Measurements from ENCODE around the gene ERVK3-1.
"Not testable (repeated sequence)": the region's sequence is repeated elsewhere in the genome, so short reads cannot be mapped to it uniquely, and the experiment has no call there.

The ERVK3-1 gene, protein sequence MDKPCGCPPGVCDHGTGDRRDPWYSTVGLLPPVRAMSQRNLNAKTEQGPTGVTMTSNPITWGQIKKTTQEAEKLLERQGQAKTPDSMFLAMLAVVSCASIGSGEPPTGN

DNA sequence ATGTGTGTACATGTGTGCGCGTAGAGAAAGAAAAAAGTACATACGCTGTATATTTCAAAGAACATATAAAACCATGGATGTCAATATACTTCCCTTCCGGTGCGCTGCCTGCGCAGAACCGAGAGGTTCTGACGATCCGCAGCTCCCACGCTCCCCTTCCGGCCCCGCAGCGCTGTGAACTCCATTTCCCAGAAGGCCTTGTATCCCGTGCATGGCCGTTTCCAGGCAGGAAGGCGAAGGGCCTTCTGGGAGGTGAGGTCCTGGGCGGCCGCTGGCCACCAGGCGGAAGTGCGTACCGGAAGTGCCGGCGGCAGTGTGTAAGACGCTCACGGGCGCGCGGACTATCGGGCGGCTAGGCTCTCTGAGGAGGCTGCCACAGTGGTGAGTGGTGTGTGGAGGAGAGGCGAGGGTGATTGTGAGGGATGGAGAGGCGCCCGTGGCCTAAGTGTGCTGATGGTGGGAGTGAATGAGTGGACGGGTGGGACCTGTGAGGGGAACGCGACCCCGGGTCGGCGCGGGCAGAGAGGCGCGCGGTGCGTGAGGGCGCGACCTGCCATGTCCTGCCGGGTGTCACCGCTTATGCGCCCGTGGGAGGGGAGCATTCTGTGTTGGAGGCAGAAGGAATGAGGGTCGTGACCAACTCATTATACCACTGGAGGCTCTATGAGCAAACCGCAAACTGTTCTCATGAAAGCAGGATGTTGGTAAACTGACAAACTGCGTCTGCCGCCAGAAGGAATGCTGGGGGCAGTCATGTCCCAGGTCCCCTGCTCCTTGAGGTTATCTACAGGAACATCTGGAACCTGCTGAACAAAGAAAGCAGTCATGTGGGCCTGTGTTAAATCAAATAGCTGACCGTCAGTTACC lies at the start of gene ERVK3-1:
TSS of gene ERVK3-1 (plus strand) at position 313 of the 867 bp plus-strand sequence. CDS start 6,792 bp downstream, outside the sequence.
- peak; percentile 90 for DNase-seq

DNA sequence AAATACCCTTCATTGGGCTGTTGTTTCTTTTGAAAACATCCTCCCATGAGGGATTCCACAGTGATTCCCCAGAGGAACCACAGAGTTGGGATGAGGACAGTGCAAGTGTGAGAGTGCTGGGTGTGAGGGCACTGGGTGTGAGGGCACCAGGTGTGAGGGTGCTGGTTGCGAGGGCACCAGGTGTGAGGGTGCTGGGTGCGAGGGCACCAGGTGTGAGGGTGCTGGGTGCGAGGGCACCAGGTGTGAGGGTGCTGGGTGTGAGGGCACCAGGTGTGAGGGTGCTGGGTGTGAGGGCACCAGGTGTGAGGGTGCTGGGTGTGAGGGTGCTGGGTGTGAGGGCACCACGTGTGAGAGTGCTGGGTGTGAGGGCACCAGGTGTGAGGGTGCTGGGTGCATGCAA lies 46.9 kb upstream of the ERVK3-1 start:
- not testable (repeated sequence) for DNase-seq

DNA sequence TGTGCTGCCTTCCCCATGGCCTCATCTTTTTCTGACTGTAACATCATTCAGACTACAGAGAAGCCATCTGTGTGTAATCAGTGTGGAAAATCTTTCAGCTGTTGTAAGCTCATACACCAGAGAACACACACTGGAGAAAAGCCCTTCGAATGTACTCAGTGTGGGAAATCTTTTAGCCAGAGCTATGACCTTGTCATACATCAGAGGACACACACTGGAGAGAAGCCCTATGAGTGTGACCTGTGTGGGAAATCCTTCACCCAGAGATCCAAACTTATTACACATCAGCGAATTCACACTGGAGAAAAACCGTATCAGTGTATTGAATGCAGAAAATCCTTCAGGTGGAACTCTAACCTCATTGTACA lies 43.6 kb upstream of the ERVK3-1 start:
- DNase-seq = no peak

DNA sequence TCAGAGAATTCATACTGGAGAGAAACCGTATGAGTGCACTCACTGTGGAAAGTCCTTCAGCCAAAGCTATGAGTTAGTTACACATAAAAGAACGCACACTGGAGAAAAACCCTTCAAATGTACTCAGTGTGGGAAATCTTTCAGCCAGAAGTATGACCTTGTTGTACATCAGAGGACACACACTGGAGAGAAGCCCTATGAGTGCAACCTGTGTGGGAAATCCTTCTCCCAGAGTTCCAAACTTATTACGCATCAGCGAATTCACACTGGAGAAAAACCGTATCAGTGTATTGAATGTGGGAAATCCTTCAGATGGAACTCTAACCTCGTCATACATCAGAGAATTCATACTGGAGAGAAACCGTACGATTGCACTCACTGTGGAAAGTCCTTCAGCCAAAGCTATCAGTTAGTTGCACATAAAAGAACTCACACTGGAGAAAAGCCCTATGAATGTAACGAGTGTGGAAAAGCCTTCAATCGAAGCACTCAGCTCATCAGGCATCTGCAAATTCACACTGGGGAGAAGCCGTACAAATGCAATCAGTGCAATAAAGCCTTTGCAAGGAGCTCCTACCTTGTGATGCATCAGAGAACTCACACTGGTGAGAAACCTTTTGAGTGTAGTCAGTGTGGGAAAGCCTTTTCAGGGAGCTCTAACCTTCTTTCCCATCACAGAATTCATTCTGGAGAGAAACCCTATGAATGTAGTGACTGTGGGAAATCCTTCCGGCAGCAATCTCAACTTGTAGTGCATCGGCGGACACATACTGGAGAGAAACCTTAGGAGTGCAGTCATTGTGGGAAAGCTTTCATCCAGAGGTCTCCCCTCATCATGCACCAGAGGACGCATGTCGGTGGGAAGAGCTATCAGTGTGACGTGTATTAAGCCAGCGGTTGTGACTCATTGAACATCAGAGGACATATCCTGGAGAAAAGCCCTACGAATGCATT lies 42.9 kb upstream of the ERVK3-1 start:
- DNase-seq = no peak

DNA sequence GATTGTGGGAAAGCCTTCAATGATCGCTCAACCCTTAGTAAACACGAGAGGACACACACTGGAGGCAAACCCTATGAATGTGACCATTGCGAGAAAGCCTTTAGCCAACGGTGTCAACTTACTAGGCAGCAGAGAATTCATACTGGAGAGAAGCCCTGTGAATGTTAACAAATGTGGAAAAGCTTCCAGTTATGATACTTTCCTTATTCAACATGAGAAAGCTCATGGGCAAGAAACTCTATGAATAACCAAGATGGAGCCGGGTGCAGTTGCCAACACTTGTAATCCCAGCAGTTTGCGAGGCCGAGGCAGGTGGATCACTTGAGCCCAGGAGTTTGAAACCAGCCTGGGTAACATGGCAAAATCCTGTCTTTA lies 42.3 kb upstream of the ERVK3-1 start:
- DNase-seq = no peak

DNA sequence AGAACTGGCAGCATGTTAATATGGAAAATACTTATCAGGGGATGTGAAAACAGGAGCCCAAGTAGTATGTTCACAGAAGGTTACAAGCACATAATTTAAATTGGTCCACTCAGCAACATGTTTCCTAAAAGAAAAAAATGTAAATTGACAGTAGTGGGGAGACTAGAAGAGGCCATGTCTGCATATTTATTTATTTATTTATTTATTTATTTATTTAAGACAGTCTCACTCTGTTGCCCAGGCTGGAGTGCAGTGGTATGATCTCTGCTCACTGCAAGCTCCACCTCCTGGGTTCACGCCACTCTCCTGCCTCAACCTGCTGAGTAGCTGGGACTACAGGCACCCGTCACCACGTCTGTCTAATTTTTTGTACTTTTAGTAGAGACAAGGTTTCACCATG lies 40.1 kb upstream of the ERVK3-1 start:
- DNase-seq = no peak

DNA sequence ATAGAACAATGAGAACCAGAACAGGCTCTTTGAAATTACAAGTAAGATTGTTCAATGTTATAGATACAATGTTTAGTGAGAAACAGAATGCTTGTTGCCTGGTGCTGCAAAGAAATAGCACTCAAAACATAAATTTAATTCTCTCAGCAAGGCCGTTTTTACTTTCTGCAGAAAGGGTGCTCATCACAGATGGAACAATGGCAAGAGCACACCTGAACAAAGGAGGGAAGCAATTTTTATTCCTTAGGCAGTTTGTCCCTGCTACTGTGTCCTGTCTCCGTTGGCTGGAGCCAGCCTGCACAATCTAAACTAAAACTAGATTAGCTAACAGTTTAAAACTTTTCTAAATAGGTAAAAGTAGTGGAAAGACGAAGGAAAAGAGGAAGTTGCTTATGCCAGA lies 36.8 kb upstream of the ERVK3-1 start:
- no peak for DNase-seq

DNA sequence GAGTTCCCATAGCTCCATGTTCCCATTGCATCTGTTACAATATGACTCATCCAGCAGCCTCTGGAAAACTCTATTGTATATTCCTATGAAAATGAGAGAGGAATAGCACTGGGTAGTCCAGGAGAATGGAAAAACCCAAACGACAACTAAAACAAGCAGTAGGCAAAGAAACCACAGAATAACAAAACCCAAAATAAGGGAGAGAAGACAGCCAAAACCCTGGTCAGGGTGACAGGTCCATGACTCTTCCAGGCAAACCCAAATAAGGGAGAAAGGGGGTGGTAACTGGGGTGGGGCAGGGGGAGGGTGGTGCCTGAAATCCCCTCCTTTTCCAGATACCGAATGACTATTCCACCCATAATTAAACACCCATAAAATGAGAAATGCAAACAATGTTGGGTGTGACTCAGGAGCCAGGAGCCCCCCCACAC lies 30.4 kb upstream of the ERVK3-1 start:
- DNase-seq = no peak

DNA sequence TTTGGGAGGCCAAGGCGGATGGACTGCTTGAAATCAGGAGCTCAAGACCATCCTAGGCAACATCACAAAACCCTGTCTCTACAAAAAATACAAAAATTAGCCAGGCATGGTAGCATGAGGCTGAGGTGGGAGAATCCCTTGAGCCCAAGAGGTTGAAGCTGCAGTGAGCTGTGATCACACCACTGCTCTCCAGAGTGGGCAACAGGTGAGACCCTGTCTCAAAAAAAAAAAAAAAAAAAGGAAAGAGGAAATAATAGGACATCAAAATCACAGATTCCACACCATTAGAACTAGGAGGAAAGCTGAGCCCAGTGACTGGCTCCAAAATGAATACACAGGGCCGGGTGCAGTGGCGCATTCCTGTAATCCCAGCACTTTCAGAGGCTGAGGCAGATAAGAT lies 29.6 kb upstream of the ERVK3-1 start:
- no peak for DNase-seq

DNA sequence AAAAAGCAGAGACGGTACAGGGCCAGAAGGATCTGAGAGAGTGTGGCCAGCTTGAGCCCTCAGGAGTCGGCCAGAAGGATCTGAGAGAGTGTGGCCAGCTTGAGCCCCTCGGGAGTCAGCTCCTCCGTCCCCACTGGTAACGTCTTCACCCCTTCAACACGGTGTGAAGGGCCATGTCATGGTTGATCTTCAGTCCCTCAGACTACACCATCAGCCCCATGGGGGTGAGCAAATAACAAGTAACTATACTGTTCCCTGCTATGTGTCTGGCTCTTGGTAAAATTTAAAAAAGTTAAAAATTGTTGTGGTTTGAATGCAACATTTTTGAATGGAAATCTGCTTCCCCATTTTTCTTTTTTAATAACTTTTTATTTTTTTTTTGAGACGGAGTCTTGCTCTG lies 28.0 kb upstream of the ERVK3-1 start:
- no peak for DNase-seq

DNA sequence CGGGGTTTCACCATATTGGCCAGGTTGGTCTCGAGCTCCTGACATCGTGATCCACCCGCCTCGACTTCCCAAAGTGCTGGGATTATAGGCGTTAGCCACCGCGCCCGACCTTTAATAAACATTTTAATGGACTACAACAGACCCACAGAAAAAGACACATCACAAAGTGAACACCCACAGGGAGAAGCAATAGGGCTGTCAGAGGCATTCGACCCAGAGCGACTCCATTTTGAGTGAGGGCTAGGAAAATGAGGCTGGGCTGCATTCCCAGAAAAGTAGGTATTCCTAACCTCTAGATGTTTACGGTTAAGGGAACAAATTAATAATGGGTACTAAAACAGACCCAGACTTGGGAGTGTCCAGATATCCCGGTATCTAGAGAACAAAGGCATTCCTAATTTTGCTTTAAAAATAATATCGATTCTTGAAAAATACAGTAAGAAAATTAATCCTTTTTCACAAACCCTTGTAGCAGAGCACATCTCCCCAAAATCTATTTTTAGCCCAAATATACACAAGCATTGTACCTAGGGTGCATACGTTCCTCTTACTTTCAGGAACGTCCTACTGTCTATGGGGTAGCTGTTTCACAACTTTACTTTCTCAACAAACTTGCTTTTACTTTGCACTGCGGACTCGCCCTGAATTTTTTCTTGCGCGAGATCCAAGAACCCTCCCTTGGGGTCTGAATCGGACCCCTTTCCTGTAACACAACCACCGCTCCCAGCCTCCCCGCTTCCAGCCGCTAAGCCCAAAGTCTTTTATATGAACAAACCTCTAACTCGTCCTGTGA lies 27.2 kb upstream of the ERVK3-1 start:
- no peak for DNase-seq

DNA sequence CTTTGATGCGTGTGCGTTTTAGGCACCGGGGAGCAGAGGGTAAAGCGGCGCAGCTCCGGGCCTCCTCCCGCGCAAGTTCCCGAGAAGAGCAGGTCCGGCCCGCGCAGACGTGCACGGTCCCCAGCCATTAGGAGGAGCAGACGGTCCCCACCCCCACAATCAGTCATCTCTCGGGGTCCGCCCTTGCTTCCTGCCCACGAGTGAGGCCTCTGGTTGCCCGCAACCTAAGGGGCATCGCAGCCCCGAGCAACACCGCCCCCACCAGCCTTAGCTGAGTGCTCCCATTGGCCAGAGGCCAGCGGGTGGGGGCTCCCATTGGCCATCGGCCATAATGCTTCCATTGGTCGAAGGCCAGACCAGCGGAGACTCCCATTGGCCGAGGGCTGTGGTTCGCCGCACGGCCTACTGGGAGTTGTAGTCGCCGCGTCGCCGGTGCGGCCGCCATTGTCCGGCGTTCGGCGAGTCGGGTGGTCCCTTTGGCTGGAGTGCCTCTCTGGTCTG lies 26.6 kb upstream of the ERVK3-1 start, which contains the start of gene ZNF8:
TSS of gene ZNF8 (plus strand) at position 415 of the 501 bp plus-strand sequence. CDS start 127 bp downstream, outside the sequence.
- DNase-seq = peak; percentile 96

DNA sequence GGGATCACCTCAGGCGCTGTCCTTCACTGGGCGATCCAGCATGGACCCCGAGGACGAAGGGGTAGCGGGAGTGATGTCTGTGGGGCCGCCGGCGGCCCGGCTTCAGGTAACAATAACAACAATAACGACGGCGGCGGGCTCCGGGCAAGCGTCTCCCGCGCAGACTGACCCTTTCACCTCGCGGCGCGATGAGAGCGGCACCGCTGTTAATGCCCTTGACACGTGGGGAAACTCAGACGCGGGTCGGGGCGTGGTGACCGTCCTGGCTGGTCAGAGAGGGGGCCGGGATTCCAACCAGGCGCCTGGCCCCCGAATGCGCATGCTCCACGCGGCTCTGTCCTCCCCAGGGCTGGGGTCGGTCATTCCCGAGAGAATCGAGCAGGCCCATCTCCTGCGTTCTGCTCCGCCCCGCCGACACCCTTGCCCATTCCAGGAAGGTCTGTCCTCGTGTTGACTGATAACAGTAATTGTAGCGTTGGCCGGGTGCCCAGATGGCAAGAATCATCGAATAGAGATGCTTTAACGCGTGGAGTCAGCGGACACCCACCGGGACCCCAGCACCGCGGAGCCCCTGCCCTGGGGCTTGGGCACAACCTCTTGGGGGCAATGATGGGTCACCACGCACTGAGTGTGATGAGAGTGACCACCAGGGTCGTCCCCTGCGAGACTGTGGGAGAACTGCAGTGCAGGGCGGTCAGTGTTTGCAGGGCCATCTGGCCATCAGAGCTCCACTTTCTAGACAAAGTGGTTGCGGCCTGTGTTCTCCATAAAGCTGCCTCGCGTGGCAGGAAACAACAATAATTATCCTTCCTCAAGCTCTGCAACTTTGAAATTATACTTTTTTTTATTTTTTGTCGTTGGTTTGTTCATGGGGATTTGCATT lies 25.9 kb upstream of the ERVK3-1 start:
- peak; percentile 45 for DNase-seq

DNA sequence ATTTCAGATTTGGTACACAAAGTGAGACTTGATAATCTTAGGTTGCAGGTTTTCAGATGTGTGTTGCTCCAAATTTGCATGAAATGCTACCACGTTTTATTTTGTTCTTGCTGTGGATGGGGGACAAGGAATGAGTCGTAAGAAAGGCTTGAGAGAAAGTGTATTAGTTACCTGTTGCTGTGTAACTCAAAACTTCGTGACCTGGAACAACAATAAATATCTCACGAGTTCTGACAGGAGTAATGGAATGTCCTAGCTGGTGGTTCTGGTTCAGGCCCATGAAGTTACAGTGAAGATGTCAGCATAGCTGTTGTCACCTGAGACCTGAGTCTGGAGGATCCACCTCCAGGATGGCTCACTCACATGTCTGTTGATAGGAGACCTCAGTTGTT lies 25.3 kb upstream of the ERVK3-1 start:
- no peak for DNase-seq

DNA sequence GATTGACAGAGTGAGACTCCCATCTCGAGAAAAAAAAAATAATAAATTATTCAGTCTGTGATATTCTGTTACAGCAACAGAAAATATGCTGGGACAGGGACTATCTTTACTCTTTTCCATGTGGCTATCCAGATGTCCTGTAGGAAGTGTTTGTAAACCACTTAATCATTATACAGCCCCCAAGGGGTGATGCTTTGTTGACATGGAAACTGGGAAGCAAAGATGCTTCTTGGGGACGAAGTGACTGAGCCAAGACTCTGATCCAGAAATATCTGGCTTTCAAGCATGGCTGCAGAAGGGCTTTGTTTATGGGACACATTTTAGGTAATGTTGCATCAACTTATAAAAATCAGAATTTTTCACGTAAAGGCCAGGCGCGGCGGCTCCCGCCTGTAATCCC lies 21.0 kb upstream of the ERVK3-1 start:
- DNase-seq = no peak

DNA sequence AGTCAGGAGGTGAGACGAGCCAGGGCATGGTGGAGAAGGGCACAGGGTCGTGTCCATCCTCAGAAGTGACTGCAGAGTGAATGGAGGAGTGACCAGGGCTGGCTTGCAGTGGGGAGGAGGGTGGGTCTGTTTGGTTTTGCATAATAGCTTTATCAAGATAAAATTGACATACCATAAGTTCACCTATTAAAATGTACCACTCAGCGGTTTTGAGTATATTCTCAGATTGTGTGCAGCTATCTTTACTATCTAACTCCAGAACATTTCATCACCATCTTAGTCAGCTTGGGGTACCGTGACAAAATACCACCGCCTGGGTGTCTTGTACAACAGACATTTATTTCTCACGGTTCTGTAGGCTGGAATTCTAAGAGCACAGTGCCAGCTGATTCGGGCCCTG lies 13.2 kb upstream of the ERVK3-1 start:
- DNase-seq = no peak

DNA sequence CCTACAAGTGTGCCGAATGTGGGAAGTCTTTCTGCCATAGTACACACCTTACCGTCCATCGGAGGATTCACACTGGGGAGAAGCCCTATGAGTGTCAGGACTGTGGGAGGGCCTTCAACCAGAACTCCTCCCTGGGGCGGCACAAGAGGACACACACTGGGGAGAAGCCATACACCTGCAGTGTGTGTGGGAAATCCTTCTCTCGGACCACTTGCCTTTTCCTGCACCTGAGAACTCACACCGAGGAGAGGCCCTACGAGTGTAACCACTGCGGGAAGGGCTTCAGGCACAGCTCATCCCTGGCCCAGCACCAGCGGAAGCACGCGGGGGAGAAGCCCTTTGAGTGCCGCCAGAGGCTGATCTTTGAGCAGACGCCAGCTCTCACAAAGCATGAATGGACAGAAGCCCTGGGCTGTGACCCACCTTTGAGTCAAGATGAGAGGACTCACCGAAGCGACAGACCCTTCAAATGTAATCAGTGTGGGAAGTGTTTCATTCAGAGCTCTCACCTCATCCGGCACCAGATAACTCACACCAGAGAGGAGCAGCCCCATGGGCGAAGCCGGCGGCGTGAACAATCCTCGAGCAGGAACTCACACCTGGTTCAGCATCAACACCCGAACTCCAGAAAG lies 10.3 kb upstream of the ERVK3-1 start:
- DNase-seq = no peak

DNA sequence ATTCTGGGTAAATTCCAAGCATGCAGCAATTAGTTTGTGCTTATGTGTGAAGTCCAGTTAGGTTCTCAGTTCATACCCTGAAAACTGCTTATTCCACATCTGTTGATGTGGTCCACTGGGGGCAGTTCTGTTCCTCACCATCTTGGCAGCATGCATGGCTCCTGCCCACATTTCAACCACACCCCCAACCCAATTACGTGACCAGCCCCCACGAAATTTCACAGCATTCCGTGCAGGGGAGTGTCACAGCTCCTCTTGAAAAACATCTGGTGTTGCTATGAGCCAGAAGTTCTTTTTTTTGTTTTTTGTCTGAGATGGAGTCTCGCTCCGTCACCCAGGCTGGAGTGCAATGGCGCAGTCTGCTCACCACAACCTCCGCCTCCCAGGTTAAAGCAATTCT lies 9.1 kb upstream of the ERVK3-1 start:
- no peak for DNase-seq

DNA sequence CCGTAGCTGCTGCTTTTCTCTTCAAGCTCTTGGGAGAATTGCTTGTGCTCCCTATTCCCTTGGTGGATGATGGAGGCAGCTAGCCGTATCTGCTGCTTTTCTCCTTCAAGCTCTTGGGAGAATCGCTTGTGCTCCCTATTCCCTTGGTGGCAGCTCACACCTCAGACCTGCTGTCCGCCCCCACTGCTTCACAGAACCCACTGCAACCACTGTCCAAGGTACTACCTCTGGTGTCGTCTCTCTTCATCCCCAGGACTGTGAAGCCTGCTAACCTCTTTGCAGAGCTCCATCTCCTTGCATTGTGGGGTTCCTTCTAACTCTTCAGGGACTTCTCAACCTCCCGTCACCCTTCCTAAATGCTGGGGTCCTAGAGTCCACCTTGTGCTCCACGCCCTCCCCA lies 4.6 kb upstream of the ERVK3-1 start:
- DNase-seq = no peak

DNA sequence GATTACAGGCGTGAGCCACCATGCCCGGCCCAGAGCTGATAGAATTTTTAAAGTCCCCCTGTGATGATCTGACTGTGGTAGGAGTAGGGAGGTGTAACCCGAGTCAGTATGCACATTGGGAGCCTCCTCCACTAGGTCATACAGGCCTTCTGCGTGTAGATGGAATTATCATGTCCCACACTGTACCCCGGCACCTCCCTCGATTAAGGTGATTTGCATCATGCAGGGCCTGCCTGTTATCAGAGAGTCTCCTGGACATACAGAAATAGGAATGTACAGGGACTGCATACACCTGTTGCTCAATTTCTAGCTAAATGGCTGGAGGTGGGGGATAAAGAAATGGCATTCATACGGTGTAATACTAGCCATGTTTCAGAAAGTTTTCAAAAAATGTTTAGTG lies 922 bp upstream of the ERVK3-1 start:
- DNase-seq = no peak

DNA sequence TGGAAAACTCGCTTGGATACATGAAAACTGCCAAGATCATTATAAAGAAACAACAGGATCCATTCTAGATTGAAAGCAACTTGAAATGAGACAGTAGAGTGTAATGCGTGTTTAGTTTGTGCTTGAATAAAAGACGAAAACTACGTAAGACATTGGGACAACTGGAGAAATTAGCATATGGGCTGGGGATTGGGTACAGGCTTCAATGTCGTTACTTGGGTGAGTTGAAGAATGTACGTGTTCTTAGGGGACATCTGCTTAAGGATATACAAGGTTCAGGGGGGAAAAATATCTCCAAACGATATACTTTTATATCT lies 471 bp upstream of the ERVK3-1 start:
- no peak for DNase-seq

All from NCI-H1105 treated with DMSO at 0.1 percent for 48 hours (cell line).